ENCODE measurements around the gene MFAP1. TPM values are rescaled to one million over a fixed set of nuclear protein-coding genes. Genes with fewer than 3 reads are reported as not detected.

The MFAP1 gene
- total RNA-seq, 4 donors from 2014 or later: 9.6 to 15.7 (median 11.9) TPM

GRCh38 chr15:43779016-43779415, 45.5 kb downstream of the MFAP1 start:
- TF ChIP-seq EP300 (IDR thresholded peaks at IDR 0.05): no peak
- no peak for TF ChIP-seq POLR2A (IDR thresholded peaks at IDR 0.05)
- TF ChIP-seq CTCF (IDR thresholded peaks at IDR 0.05): no peak
- H3K36me3 ChIP-seq: peaks cover 0 to 4% (median 0%) of the 10 kb centered on the region in 3 donors
- 85 to 97% methylated on average over 1 of the region's 1 CpG for WGBS, 2 donors
- H3K4me1 ChIP-seq: peaks cover 0 to 23% (median 10%) of the 10 kb centered on the region in 4 donors
- no peak for DNase-seq (ENCODE audit: low spot score in 2 of 2)
- H3K9me3 ChIP-seq: no peaks in the 10 kb centered on the region
- no peaks in the 10 kb centered on the region for H3K27me3 ChIP-seq
- H3K4me3 ChIP-seq: no peak overlapping the region
- no peak overlapping the region for H3K27ac ChIP-seq

- TF ChIP-seq POLR2A (IDR thresholded peaks at IDR 0.05) (peak in 1 of 2 donors; percentile 9), CTCF (IDR thresholded peaks at IDR 0.05) (peak; percentile 74 to 93 (median 89)), EP300 (IDR thresholded peaks at IDR 0.05) (peak; percentile 26 to 66)
- Histone ChIP-seq H3K4me3 (peak overlapping the region; percentile 51 to 73 (median 62)), H3K27ac (peak overlapping the region; percentile 75 to 96 (median 92)), H3K9me3 (no peaks in the 10 kb centered on the region), H3K36me3 (peaks cover 0 to 19% (median 0%) of the 10 kb centered on the region in 3 donors), H3K4me1 (peaks cover 0 to 23% (median 10%) of the 10 kb centered on the region in 4 donors), H3K27me3 (no peaks in the 10 kb centered on the region)
- peak; percentile 70 to 78 for DNase-seq (ENCODE audit: low spot score in 2 of 2)
- WGBS, 2 donors: 2 to 4% methylated on average over 31 of the region's 31 CpGs
Measured at GRCh38 chr15:43777267-43777914, 47.1 kb downstream of the MFAP1 start.

GRCh38 chr15:43776718-43777266, 47.7 kb downstream of the MFAP1 start, which contains the start of gene ELL3:
Gene ELL3, minus strand, starts transcription at chr15:43776966. Its CDS starts 65 bp downstream, at chr15:43776901.
- Histone ChIP-seq H3K4me3 (peak within 1 kb of the TSS; percentile 51 to 73 (median 62)), H3K4me1 (peaks cover 0 to 23% (median 10%) of the 10 kb centered on the region in 4 donors), H3K9me3 (no peaks in the 10 kb centered on the region), H3K27me3 (no peaks in the 10 kb centered on the region), H3K36me3 (peaks cover 0 to 25% (median 2%) of the 10 kb centered on the region in 3 donors), H3K27ac (peak within 1 kb of the TSS; percentile 75 to 96 (median 92))
- TF ChIP-seq EP300 (IDR thresholded peaks at IDR 0.05): peak in 1 of 2 donors; percentile 75
- TF ChIP-seq POLR2A (IDR thresholded peaks at IDR 0.05): peak in 1 of 2 donors; percentile 56
- TF ChIP-seq CTCF (IDR thresholded peaks at IDR 0.05): no peak
- WGBS, 2 donors: 0 to 3% methylated on average over 15 to 41 of the region's 41 CpGs
- peak; percentile 61 to 68 for DNase-seq (ENCODE audit: low spot score in 2 of 2)

GRCh38 chr15:43776101-43776717, 48.3 kb downstream of the MFAP1 start:
- Histone ChIP-seq H3K9me3 (no peaks in the 10 kb centered on the region), H3K36me3 (peaks cover 0 to 30% (median 8%) of the 10 kb centered on the region in 3 donors), H3K4me1 (peaks cover 0 to 23% (median 10%) of the 10 kb centered on the region in 4 donors), H3K27me3 (no peaks in the 10 kb centered on the region), H3K27ac (peak overlapping the region; percentile 75 to 96 (median 92)), H3K4me3 (peak overlapping the region; percentile 51 to 73 (median 62))
- TF ChIP-seq POLR2A (IDR thresholded peaks at IDR 0.05) (no peak), EP300 (IDR thresholded peaks at IDR 0.05) (no peak), CTCF (IDR thresholded peaks at IDR 0.05) (no peak)
- WGBS, 2 donors: 30 to 49% methylated on average over 6 to 30 of the region's 35 CpGs
- DNase-seq (ENCODE audit: low spot score in 2 of 2): no peak

Data from tibial nerve (tissue), 4 donors.